Activated CD4-positive, CD25-positive, alpha-beta regulatory T cell treated with anti-CD3 and anti-CD28 coated beads, Interleukin-2, amount 50 U/mL, for 16 hours (primary cell): ENCODE results near the gene TMEM125.

Experiments used
- DNase-seq: peaks from one replicate; pipeline ENCODE4 v3.0.0-alpha.2; 2020; ENCODE audit warnings: low read depth, low spot score

TMEM125 gene

GRCh38 chr1:43311521-43311920 lies 41.7 kb downstream of the TMEM125 start:
- DNase-seq = no peak

- no peak for DNase-seq
Observed at GRCh38 chr1:43312212-43312623, 42.4 kb downstream of the TMEM125 start.

GRCh38 chr1:43312663-43313515 lies 43.1 kb downstream of the TMEM125 start:
- DNase-seq = no peak

GRCh38 chr1:43313771-43314170 lies 44.0 kb downstream of the TMEM125 start:
- no peak for DNase-seq

- DNase-seq = no peak
Observed at GRCh38 chr1:43314233-43314632, 44.5 kb downstream of the TMEM125 start.

- no peak for DNase-seq
Observed at GRCh38 chr1:43315481-43315880, 45.7 kb downstream of the TMEM125 start.

GRCh38 chr1:43315963-43316737 lies 46.4 kb downstream of the TMEM125 start:
- no peak for DNase-seq

- no peak for DNase-seq
Observed at GRCh38 chr1:43316738-43317520, 47.1 kb downstream of the TMEM125 start.

GRCh38 chr1:43317817-43318471 lies 48.2 kb downstream of the TMEM125 start:
- DNase-seq = no peak

- DNase-seq = no peak
Observed at GRCh38 chr1:43318831-43319230, 49.0 kb downstream of the TMEM125 start.

- no peak for DNase-seq
Observed at GRCh38 chr1:43319288-43319687, 49.5 kb downstream of the TMEM125 start.

- no peak for DNase-seq
Observed at GRCh38 chr1:43319766-43320165, 50.0 kb downstream of the TMEM125 start.

GRCh38 chr1:43321331-43321891 lies 51.6 kb downstream of the TMEM125 start:
- no peak for DNase-seq

GRCh38 chr1:43322506-43322905 lies 52.7 kb downstream of the TMEM125 start:
- no peak for DNase-seq
